Measurements from ENCODE around the gene NEUROG1. TPM values are rescaled to one million over a fixed set of nuclear protein-coding genes. Genes with fewer than 3 reads are reported as not detected.
"Not testable (repeated sequence)": the region's sequence is repeated elsewhere in the genome, so short reads cannot be mapped to it uniquely, and the experiment has no call there.

Gene NEUROG1
- total RNA-seq, 4 donors from 2014 or later, result not detected

DNA sequence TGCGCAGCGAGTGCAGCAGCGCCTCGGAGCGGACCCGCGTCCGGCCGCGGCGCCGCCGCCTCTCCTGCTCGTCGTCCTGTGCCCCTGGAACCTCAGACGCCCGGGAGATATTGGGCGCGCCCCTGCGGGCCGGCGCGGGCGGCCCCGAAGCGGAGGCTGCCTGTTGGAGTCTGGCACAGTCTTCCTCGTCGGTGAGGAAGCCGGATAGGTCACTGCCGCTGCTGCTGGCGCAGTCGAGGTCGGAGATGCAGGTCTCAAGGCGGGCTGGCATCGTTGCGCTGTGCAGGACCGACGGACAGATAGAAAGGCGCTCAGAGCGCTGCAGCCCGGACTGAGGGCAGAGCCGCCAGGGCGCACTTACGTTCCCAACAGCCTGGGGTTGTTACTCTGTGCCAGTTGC, 344 bp downstream of the NEUROG1 start:
- H3K27me3 ChIP-seq, result peaks cover 0 to 43% of the 10 kb centered on the region in 2 donors
- no peak overlapping the region for H3K27ac ChIP-seq
- no peak for TF ChIP-seq CTCF (IDR thresholded peaks at IDR 0.05)
- no peak for TF ChIP-seq POLR2A (IDR thresholded peaks at IDR 0.05)
- H3K4me3 ChIP-seq, result no peak overlapping the region
- no peaks in the 10 kb centered on the region for H3K36me3 ChIP-seq
- H3K9me3 ChIP-seq, result no peaks in the 10 kb centered on the region
- H3K4me1 ChIP-seq, result peaks cover 0 to 14% (median 0%) of the 10 kb centered on the region in 4 donors
- no peak for DNase-seq

- no peak for DNase-seq
- no peak for TF ChIP-seq CTCF (IDR thresholded peaks at IDR 0.05)
- TF ChIP-seq POLR2A (IDR thresholded peaks at IDR 0.05), result no peak
- Histone ChIP-seq H3K4me3 (no peak overlapping the region), H3K9me3 (no peaks in the 10 kb centered on the region), H3K36me3 (no peaks in the 10 kb centered on the region), H3K27ac (no peak overlapping the region), H3K4me1 (peaks cover 0 to 14% (median 0%) of the 10 kb centered on the region in 4 donors), H3K27me3 (peaks cover 0 to 43% of the 10 kb centered on the region in 2 donors)
Measured at GRCh38 chr5:135534609-135535419, 950 bp downstream of the NEUROG1 start.

- no peak overlapping the region for H3K4me3 ChIP-seq
- TF ChIP-seq POLR2A (IDR thresholded peaks at IDR 0.05) (no peak), CTCF (IDR thresholded peaks at IDR 0.05) (no peak)
- no peak overlapping the region for H3K27ac ChIP-seq
- DNase-seq, result no peak
- peaks cover 0 to 43% of the 10 kb centered on the region in 2 donors for H3K27me3 ChIP-seq
- H3K9me3 ChIP-seq, result no peaks in the 10 kb centered on the region
- H3K36me3 ChIP-seq, result no peaks in the 10 kb centered on the region
- peaks cover 0 to 14% (median 0%) of the 10 kb centered on the region in 4 donors for H3K4me1 ChIP-seq
Measured at GRCh38 chr5:135533794-135534193, 2.0 kb downstream of the NEUROG1 start.

GRCh38 chr5:135533334-135533733, 2.4 kb downstream of the NEUROG1 start:
- no peaks in the 10 kb centered on the region for H3K36me3 ChIP-seq
- peaks cover 0 to 14% (median 0%) of the 10 kb centered on the region in 4 donors for H3K4me1 ChIP-seq
- TF ChIP-seq CTCF (IDR thresholded peaks at IDR 0.05) (no peak), POLR2A (IDR thresholded peaks at IDR 0.05) (no peak)
- no peak for DNase-seq
- peaks cover 0 to 43% of the 10 kb centered on the region in 2 donors for H3K27me3 ChIP-seq
- H3K4me3 ChIP-seq, result no peak overlapping the region
- no peak overlapping the region for H3K27ac ChIP-seq
- H3K9me3 ChIP-seq, result no peaks in the 10 kb centered on the region

DNA sequence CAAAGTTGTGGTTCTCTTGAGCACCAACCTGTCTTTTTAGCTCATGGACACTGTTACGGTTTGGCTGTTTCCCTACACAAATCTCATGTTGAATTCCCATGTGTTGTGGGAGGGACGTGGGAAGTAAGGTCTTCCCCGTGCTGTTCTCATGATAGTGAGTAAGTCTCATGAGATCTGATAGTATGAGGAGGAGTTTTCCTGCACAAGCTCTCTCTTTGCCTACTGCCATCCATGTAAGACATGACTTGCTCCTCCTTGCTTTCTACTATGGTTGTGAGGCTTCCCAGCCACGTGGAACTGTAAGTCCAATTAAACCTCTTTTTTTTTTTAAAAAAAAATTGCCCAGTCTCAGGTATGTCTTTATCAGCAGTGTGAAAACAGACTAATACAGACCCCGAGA, 6.2 kb downstream of the NEUROG1 start:
- not testable (repeated sequence) for H3K9me3 ChIP-seq, H3K4me3 ChIP-seq, DNase-seq, H3K36me3 ChIP-seq, H3K4me1 ChIP-seq, H3K27ac ChIP-seq
- peaks cover 0 to 14% of the 10 kb centered on the region in 2 donors for H3K27me3 ChIP-seq

GRCh38 chr5:135526924-135527323, 8.8 kb downstream of the NEUROG1 start:
- Histone ChIP-seq H3K27ac (no peak overlapping the region), H3K4me1 (no peaks in the 10 kb centered on the region), H3K4me3 (no peak overlapping the region), H3K9me3 (no peaks in the 10 kb centered on the region), H3K36me3 (no peaks in the 10 kb centered on the region), H3K27me3 (no peaks in the 10 kb centered on the region)
- TF ChIP-seq CTCF (IDR thresholded peaks at IDR 0.05) (no peak), POLR2A (IDR thresholded peaks at IDR 0.05) (no peak)
- DNase-seq, result no peak

Data from Peyer's patch (tissue), 4 donors.